Upper lobe of right lung (tissue), 1 donor: Measurements from ENCODE around the gene ANK3. TPM values are rescaled to one million over a fixed set of nuclear protein-coding genes. Genes with fewer than 3 reads are reported as not detected.

ENCODE experiments used
- ATAC-seq: fragments of 200-7000 bp; cut with Tn5 transposase; one replicate; pipeline ENCODE4 v1.9.1; 2020; ENCODE audit warnings: mild to moderate bottlenecking, moderate library complexity
- DNase-seq: peaks from one replicate; pipeline ENCODE4 v3.0.0-alpha.2; 2020
- H3K27ac ChIP-seq: fragments of 200-600 bp; one replicate; pipeline ENCODE4 v1.8.0; 2022
- H3K27me3 ChIP-seq: fragments of 200-600 bp; one replicate; pipeline ENCODE4 v1.8.0; 2022; ENCODE audit warnings: mild to moderate bottlenecking
- H3K36me3 ChIP-seq: fragments of 200-600 bp; one replicate; pipeline ENCODE4 v1.8.0; 2022
- H3K4me1 ChIP-seq: fragments of 200-600 bp; one replicate; pipeline ENCODE4 v1.8.0; 2022
- H3K4me3 ChIP-seq: fragments of 200-600 bp; one replicate; pipeline ENCODE4 v1.8.0; 2022; ENCODE audit warnings: mild to moderate bottlenecking
- H3K9me3 ChIP-seq: fragments of 200-600 bp; one replicate; pipeline ENCODE4 v1.8.0; 2022
- CTCF ChIP-seq: fragments of 200-600 bp; IDR thresholded peaks from one replicate; pipeline ENCODE4 v1.8.0; 2022; ENCODE audit warnings: antibody characterized with exemption
- intact Hi-C: fragments of 100-400 bp; cut with DNase I; formaldehyde crosslinking; loops from one replicate; pipeline ENCODE4 v1.11.0; 2022
- total RNA-seq: library from RNA; stranded (reverse); fragmentation: NEBNext Ultra II Directional; extraction: Animal tissue kit (Norgen Biotek cat#: 25700); gene quantifications from one replicate; pipeline ENCODE4 v1.2.1, GENCODE V29; 2021
- donor health status: DM: no; HTN: yes; CAD: no; lungs with severe emphysema.

ANK3 gene
- total RNA-seq, 1 donor from 2014 or later = 91.1 TPM

GRCh38 chr10:60312818-60313588 is 76.7 kb downstream of the ANK3 start:
- no peak for ATAC-seq
- DNase-seq = no peak
- no peaks in the 10 kb centered on the region for H3K9me3 ChIP-seq
- H3K4me1 ChIP-seq = no peaks in the 10 kb centered on the region
- no peaks in the 10 kb centered on the region for H3K27me3 ChIP-seq
- no peak for TF ChIP-seq CTCF
- H3K27ac ChIP-seq = no peak overlapping the region
- intact Hi-C loops = no loop called here
- no peak overlapping the region for H3K4me3 ChIP-seq
- H3K36me3 ChIP-seq = no peaks in the 10 kb centered on the region

GRCh38 chr10:60311821-60312220 is 77.9 kb downstream of the ANK3 start:
- no peaks in the 10 kb centered on the region for H3K27me3 ChIP-seq
- no peaks in the 10 kb centered on the region for H3K36me3 ChIP-seq
- DNase-seq (no peak), ATAC-seq (no peak)
- no peak overlapping the region for H3K27ac ChIP-seq
- no peaks in the 10 kb centered on the region for H3K9me3 ChIP-seq
- H3K4me1 ChIP-seq = no peaks in the 10 kb centered on the region
- intact Hi-C loops = no loop called here
- H3K4me3 ChIP-seq = no peak overlapping the region
- TF ChIP-seq CTCF = no peak

- intact Hi-C loops = no loop called here
- Histone ChIP-seq H3K4me3 (no peak overlapping the region), H3K27me3 (no peaks in the 10 kb centered on the region), H3K4me1 (no peaks in the 10 kb centered on the region), H3K27ac (no peak overlapping the region), H3K36me3 (no peaks in the 10 kb centered on the region), H3K9me3 (no peaks in the 10 kb centered on the region)
- no peak for DNase-seq
- no peak for ATAC-seq
- TF ChIP-seq CTCF = no peak
These were observed 78.9 kb downstream of the ANK3 start for GRCh38 chr10:60310740-60311139.

DNA sequence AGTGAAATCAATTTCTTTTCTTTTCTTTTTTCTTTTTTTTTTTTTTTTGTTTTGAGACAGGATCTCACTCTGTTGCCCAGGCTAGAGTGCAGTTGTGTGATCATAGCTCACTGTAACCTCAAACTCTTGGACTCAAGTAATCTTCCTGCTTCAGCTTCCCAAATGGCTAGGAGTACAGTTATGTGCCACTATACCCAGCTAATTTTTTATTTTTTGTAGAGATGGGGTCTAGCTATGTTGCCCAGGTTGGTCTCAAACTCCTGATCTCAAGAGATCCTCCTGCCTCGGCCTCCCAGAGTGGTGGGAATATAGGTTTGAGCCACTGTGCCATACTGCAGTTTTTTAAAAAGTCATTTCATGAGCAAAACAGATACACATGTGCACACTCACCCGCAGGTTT is 79.8 kb downstream of the ANK3 start:
- intact Hi-C loops = no loop called here
- ATAC-seq = no peak

DNA sequence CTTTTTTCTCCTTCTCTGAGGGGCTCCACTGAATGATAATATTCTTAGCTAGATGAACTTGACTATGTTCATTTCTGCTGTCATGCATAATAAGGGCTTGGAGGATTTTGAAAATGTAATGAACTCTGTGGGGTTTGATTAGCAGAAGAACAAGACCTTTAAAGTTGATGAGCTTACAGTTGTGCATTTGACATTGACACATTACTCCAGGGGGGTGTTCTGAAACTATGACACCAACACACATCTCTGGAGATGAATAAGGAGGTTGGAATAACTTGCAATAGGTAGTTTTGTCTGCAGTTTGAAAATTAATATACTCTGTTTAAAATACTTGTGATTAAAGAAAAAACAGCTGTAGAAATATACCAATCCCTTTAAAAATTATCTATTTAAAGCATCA is 80.3 kb downstream of the ANK3 start:
- no peak for ATAC-seq

More for the DNA sequence above, 79.8 kb downstream of the ANK3 start:
- Histone ChIP-seq H3K36me3 (no peaks in the 10 kb centered on the region), H3K27me3 (no peaks in the 10 kb centered on the region), H3K9me3 (no peaks in the 10 kb centered on the region), H3K4me3 (no peak overlapping the region), H3K4me1 (no peaks in the 10 kb centered on the region), H3K27ac (no peak overlapping the region)
- no peak for TF ChIP-seq CTCF
- DNase-seq = no peak

More for the DNA sequence above, 80.3 kb downstream of the ANK3 start:
- DNase-seq = no peak
- no peak overlapping the region for H3K4me3 ChIP-seq
- no peaks in the 10 kb centered on the region for H3K4me1 ChIP-seq
- intact Hi-C loops = no loop called here
- no peaks in the 10 kb centered on the region for H3K27me3 ChIP-seq
- H3K27ac ChIP-seq = no peak overlapping the region
- H3K36me3 ChIP-seq = no peaks in the 10 kb centered on the region
- no peaks in the 10 kb centered on the region for H3K9me3 ChIP-seq
- no peak for TF ChIP-seq CTCF
